Measurements from ENCODE around the gene MTG2. TPM values are rescaled to one million over a fixed set of nuclear protein-coding genes. Genes with fewer than 3 reads are reported as not detected.
"Not testable (repeated sequence)": the region's sequence is repeated elsewhere in the genome, so short reads cannot be mapped to it uniquely, and the experiment has no call there.

The MTG2 gene
- total RNA-seq, 1 experiment from 2014 or later, result 33.9 TPM

DNA sequence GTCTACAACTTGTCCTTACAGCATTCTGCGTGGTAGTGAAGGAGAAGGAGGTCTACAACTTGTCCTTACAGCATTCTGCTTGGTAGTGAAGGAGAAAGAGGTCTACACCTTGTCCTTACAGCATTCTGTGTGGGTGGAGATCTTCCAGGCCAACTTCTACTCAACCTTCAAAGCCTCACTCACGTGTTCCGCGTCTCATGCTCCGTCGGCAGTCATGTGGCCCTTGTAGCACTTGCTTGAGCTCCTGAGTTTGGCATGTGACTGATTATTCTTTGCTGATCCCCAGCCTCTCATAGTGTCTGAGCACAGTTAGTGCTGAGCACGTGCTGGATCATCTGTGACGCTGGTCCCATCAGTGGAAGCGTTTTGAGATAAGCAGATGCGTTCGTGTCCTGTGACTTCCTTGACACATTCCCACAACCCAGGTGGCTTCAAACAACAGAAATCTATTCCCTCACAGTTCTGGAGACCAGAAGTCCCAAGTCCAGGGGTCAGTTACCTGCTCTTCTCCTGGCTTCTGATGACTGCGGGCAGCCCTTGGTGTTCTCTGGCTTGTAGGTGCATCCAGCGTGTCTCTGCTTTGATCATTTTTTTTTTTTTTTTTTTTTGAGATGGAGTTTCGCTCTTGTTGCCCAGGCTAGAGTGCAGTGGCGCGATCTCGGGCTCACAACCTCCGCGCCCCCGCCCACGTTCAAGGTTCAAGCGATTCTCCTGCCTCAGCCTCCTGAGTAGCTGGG, 36.6 kb upstream of the MTG2 start:
- POLR2A ChIA-PET (ENCODE audit: unreplicated experiment), result no interaction called here
- Histone ChIP-seq H3K9me3 (ENCODE audit: low read length) (no peaks in the 10 kb centered on the region), H3K27me3 (ENCODE audit: low read length) (no peaks in the 10 kb centered on the region), H3K36me3 (ENCODE audit: low read depth, low read length) (peaks cover 2% of the 10 kb centered on the region; the same call in 1 of the 2 replicates), H3F3A (ENCODE audit: low read length, unreplicated experiment) (no peaks in the 10 kb centered on the region), H3K4me1 (ENCODE audit: insufficient read depth, low read length) (peaks cover 17% of the 10 kb centered on the region), H3K79me2 (ENCODE audit: low read length) (peaks cover 89% of the 10 kb centered on the region), H3K27ac (ENCODE audit: low read length) (no peak overlapping the region), H2AFZ (ENCODE audit: low read length) (no peak overlapping the region), H3K4me2 (ENCODE audit: low read length) (no peak overlapping the region), H3K9me2 (replicated peaks; ENCODE audit: low read length) (no peaks in the 10 kb centered on the region), H3K9ac (ENCODE audit: low read length) (no peak overlapping the region), H4K20me1 (ENCODE audit: low read length) (peaks cover 62% of the 10 kb centered on the region), H3K4me3 (ENCODE audit: low read length) (no peak overlapping the region)
- ATAC-seq (no peak), DNase-seq (no peak)
- no TSS peak for BruUV-seq (replicated peaks)
- intact Hi-C loops (cut with micrococcal nuclease), result no loop called here
- CTCF ChIA-PET, result no interaction called here
- TF ChIP-seq, protein P1, sequence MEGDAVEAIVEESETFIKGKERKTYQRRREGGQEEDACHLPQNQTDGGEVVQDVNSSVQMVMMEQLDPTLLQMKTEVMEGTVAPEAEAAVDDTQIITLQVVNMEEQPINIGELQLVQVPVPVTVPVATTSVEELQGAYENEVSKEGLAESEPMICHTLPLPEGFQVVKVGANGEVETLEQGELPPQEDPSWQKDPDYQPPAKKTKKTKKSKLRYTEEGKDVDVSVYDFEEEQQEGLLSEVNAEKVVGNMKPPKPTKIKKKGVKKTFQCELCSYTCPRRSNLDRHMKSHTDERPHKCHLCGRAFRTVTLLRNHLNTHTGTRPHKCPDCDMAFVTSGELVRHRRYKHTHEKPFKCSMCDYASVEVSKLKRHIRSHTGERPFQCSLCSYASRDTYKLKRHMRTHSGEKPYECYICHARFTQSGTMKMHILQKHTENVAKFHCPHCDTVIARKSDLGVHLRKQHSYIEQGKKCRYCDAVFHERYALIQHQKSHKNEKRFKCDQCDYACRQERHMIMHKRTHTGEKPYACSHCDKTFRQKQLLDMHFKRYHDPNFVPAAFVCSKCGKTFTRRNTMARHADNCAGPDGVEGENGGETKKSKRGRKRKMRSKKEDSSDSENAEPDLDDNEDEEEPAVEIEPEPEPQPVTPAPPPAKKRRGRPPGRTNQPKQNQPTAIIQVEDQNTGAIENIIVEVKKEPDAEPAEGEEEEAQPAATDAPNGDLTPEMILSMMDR (conservative IDR thresholded peaks at IDR 0.05; ENCODE audit: low read depth, low read length), result no peak
- TF ChIP-seq EZH2 (IDR thresholded peaks at IDR 0.05; ENCODE audit: low read length, unreplicated experiment) (no peak), EZH2phosphoT487 (IDR thresholded peaks at IDR 0.05; ENCODE audit: borderline replicate concordance, low read length) (no peak)

DNA sequence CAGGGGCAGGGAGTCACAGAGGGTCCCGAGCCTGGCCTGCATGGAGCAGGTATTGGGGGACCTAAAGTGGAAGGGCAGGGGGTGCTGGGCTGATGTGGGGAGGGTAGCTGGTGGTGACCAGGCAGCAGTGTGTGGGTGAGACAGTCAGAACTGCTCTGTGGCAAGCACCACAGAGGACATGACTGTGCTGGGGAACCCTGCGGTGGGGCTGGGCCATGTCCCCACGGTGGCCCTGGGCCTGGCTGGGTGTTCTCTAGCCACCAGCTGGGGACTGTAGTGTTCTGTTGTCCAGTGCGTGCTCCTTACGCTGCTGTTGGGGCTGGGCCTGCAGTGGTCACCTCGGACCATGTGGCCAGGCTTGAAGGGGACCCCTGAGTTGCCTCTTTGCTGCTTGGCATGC, 35.7 kb upstream of the MTG2 start:
- ChIA-PET CTCF (no interaction called here), POLR2A (ENCODE audit: unreplicated experiment) (no interaction called here)
- H4K20me1 ChIP-seq (ENCODE audit: low read length), result peaks cover 55% of the 10 kb centered on the region
- H3K4me3 ChIP-seq (ENCODE audit: low read length), result no peak overlapping the region
- no peak overlapping the region for H3K4me2 ChIP-seq (ENCODE audit: low read length)
- no peaks in the 10 kb centered on the region for H3K9me3 ChIP-seq (ENCODE audit: low read length)
- DNase-seq, result no peak
- H3K4me1 ChIP-seq (ENCODE audit: insufficient read depth, low read length), result peaks cover 13% of the 10 kb centered on the region
- intact Hi-C loops (cut with micrococcal nuclease), result no loop called here
- ATAC-seq, result no peak
- no TSS peak for BruUV-seq (replicated peaks)
- H3K27me3 ChIP-seq (ENCODE audit: low read length), result no peaks in the 10 kb centered on the region
- no peak for TF ChIP-seq EZH2phosphoT487 (IDR thresholded peaks at IDR 0.05; ENCODE audit: borderline replicate concordance, low read length)
- TF ChIP-seq, protein P1 (conservative IDR thresholded peaks at IDR 0.05; ENCODE audit: low read depth, low read length), result no peak
- TF ChIP-seq EZH2 (IDR thresholded peaks at IDR 0.05; ENCODE audit: low read length, unreplicated experiment), result no peak
- H3K79me2 ChIP-seq (ENCODE audit: low read length), result peaks cover 89% of the 10 kb centered on the region
- no peaks in the 10 kb centered on the region for H3K36me3 ChIP-seq (ENCODE audit: low read depth, low read length)
- no peaks in the 10 kb centered on the region for H3K9me2 ChIP-seq (replicated peaks; ENCODE audit: low read length)
- H2AFZ ChIP-seq (ENCODE audit: low read length), result no peak overlapping the region
- no peaks in the 10 kb centered on the region for H3F3A ChIP-seq (ENCODE audit: low read length, unreplicated experiment)
- no peak overlapping the region for H3K9ac ChIP-seq (ENCODE audit: low read length)
- no peak overlapping the region for H3K27ac ChIP-seq (ENCODE audit: low read length)

DNA sequence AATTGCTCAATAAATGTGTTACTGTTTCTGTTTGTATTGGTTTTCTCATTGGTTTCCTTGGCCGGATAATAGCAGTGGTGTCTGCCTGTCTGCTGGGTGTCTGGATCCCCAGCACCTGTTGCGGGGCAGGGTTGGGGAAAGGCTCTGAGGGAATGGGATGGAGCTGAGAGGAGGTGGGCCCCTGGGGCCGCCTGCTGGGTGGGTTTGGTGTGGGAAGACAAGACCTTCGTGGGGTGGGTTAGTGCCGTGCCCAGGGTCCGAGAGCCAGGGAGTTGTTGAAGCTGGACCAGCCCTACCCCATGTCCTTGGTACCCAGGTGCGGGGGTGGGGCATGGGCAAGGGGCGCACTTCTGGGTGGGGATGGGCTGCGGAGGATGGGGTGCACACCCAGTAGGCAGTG, 35.3 kb upstream of the MTG2 start:
- Histone ChIP-seq H3K4me1 (ENCODE audit: insufficient read depth, low read length) (peaks cover 13% of the 10 kb centered on the region), H3K9me2 (replicated peaks; ENCODE audit: low read length) (no peaks in the 10 kb centered on the region), H3K4me3 (ENCODE audit: low read length) (no peak overlapping the region), H3F3A (ENCODE audit: low read length, unreplicated experiment) (no peaks in the 10 kb centered on the region), H4K20me1 (ENCODE audit: low read length) (peaks cover 54% of the 10 kb centered on the region), H2AFZ (ENCODE audit: low read length) (no peak overlapping the region), H3K79me2 (ENCODE audit: low read length) (peaks cover 89% of the 10 kb centered on the region), H3K27ac (ENCODE audit: low read length) (no peak overlapping the region), H3K4me2 (ENCODE audit: low read length) (no peak overlapping the region), H3K9ac (ENCODE audit: low read length) (no peak overlapping the region), H3K36me3 (ENCODE audit: low read depth, low read length) (peaks cover 3% of the 10 kb centered on the region; the same call in 1 of the 2 replicates), H3K9me3 (ENCODE audit: low read length) (no peaks in the 10 kb centered on the region), H3K27me3 (ENCODE audit: low read length) (no peaks in the 10 kb centered on the region)
- intact Hi-C loops (cut with micrococcal nuclease), result no loop called here
- DNase-seq (no peak), ATAC-seq (no peak)
- no TSS peak for BruUV-seq (replicated peaks)
- no peak for TF ChIP-seq EZH2 (IDR thresholded peaks at IDR 0.05; ENCODE audit: low read length, unreplicated experiment)
- TF ChIP-seq, protein P1 (conservative IDR thresholded peaks at IDR 0.05; ENCODE audit: low read depth, low read length), result no peak
- CTCF ChIA-PET, result no interaction called here
- POLR2A ChIA-PET (ENCODE audit: unreplicated experiment), result no interaction called here

DNA sequence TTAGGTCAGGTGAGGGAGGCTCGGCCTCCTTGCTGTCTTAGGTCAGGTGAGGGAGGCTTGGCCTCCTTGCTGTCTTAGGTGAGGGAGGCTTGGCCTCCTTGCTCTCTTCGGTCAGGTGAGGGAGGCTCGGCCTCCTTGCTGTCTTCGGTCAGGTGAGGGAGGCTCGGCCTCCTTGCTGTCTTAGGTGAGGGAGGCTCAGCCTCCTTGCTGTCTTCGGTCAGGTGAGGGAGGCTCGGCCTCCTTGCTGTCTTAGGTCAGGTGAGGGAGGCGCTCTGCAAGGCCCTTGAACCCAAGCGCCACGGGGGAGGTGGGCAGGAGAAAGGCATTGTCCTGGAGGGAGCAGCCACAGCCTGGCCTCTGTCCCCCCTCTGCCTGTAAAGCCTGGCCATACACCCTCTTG, 34.4 kb upstream of the MTG2 start:
- POLR2A ChIA-PET (ENCODE audit: unreplicated experiment); H3K4me2 ChIP-seq (ENCODE audit: low read length); H3K9me2 ChIP-seq (replicated peaks; ENCODE audit: low read length); DNase-seq; intact Hi-C loops (cut with micrococcal nuclease); H2AFZ ChIP-seq (ENCODE audit: low read length); BruUV-seq (replicated peaks); CTCF ChIA-PET; H3K4me3 ChIP-seq (ENCODE audit: low read length); H3K9me3 ChIP-seq (ENCODE audit: low read length); H3K9ac ChIP-seq (ENCODE audit: low read length); H3F3A ChIP-seq (ENCODE audit: low read length, unreplicated experiment); H3K27me3 ChIP-seq (ENCODE audit: low read length); H3K36me3 ChIP-seq (ENCODE audit: low read depth, low read length); ATAC-seq; H3K27ac ChIP-seq (ENCODE audit: low read length): not testable (repeated sequence)
- H3K4me1 ChIP-seq (ENCODE audit: insufficient read depth, low read length), result peaks cover 13% of the 10 kb centered on the region
- peaks cover 94% of the 10 kb centered on the region for H3K79me2 ChIP-seq (ENCODE audit: low read length)
- H4K20me1 ChIP-seq (ENCODE audit: low read length), result peaks cover 54% of the 10 kb centered on the region

All from PC-3 (cell line).